K562 (cell line): ENCODE results near the gene MUC5AC. TPM values are rescaled to one million over a fixed set of nuclear protein-coding genes. Genes with fewer than 3 reads are reported as not detected.

Experiments used
- ATAC-seq: fragments of 200-7000 bp; cut with Tn5 transposase; 3 replicates; pipeline ENCODE4 v1.9.1; 2020; ENCODE audit warnings: moderate library complexity
- BruUV-seq: library from RNA; stranded (reverse); fragments of 400-500 nt; replicated peaks from 2 replicates; lab custom pipeline; 2021; lab: Mats Ljungman, UMichigan
- CTCF ChIA-PET: fragments of 300-600 bp; formaldehyde crosslinking; extraction: SDS; loops from one replicate; lab custom pipeline; 2021; ENCODE audit warnings: low intra/inter-chr PET ratio; lab: Yijun Ruan, JAX
- POLR2A ChIA-PET: fragments of 300-600, 350-650 bp; sonication (Branson Sonifier 250); formaldehyde crosslinking; extraction: SDS; loops from one replicate; lab custom pipeline; 2021; ENCODE audit warnings: antibody characterized with exemption, inconsistent platforms; lab: Yijun Ruan, JAX
- DNase-seq, 4 experiments: peaks; one replicate each; pipeline versions ENCODE4 v3.0.0 to v3.0.0-alpha.2; 2011 to 2018; ENCODE audit warnings: low spot score in 3 of 4, mixed read lengths in 3 of 4; ENCODE audit errors: extremely low read depth in 1 of 4
- FAIRE-seq: peaks from 2 replicates; lab custom pipeline; 2011; peaks lifted over from hg19 to GRCh38; lab: Jason Lieb, UNC
- H2AFZ ChIP-seq: 2 replicates; pipeline ENCODE4 v1.6.0; 2011; ENCODE audit warnings: low read depth, low read length, control low read depth, inconsistent platforms
- H3K27ac ChIP-seq: fragments of 200-600 bp; 3 replicates; pipeline ENCODE4 v1.8.0; 2011; ENCODE audit warnings: low read depth, mild to moderate bottlenecking, control low read depth, inconsistent platforms, low read length, moderate library complexity, mixed read lengths; ENCODE audit errors: extremely low read depth
- H3K27me3 ChIP-seq, 2 experiments: fragments of 300-600 bp in 1 of 2; 2 replicates in 1 of 2; 3 replicates in 1 of 2; pipeline versions ENCODE4 v1.6.0 to v1.8.0; 2011; ENCODE audit warnings: inconsistent platforms in 2 of 2, low read length in 2 of 2, mild to moderate bottlenecking in 1 of 2, mixed read lengths in 1 of 2, moderate library complexity in 1 of 2; ENCODE audit not compliant: control insufficient read depth in 2 of 2, insufficient read depth in 2 of 2
- H3K36me3 ChIP-seq: fragments of 300-600 bp; 3 replicates; pipeline ENCODE4 v1.8.0; 2011; ENCODE audit warnings: mild to moderate bottlenecking, low read length, inconsistent platforms; ENCODE audit not compliant: control insufficient read depth, insufficient read depth
- H3K4me1 ChIP-seq, 2 experiments: fragments of 200-600 bp in 1 of 2; replicated peaks in 1 of 2; 2 replicates in 1 of 2; 3 replicates in 1 of 2; pipeline versions ENCODE4 v1.5.1 to v1.8.0; 2011; ENCODE audit warnings: inconsistent platforms in 2 of 2, low read length in 2 of 2, mild to moderate bottlenecking in 1 of 2, mixed read lengths in 1 of 2, moderate library complexity in 1 of 2; ENCODE audit not compliant: control insufficient read depth in 2 of 2, insufficient read depth in 2 of 2
- H3K4me2 ChIP-seq: 2 replicates; pipeline ENCODE4 v1.6.1; 2011; ENCODE audit warnings: low read length, control low read depth, inconsistent platforms, mixed read lengths; ENCODE audit not compliant: insufficient read depth
- H3K4me3 ChIP-seq: fragments of 200-600 bp; sonication (generic), shearing (Covaris generic); 2 replicates; pipeline ENCODE4 v1.5.1; 2016; ENCODE audit warnings: control low read depth, inconsistent platforms
- H3K79me2 ChIP-seq: fragments of 200-600 bp; 3 replicates; pipeline ENCODE4 v1.8.0; 2011; ENCODE audit warnings: low read length, inconsistent platforms; ENCODE audit not compliant: control insufficient read depth, insufficient read depth
- H3K9ac ChIP-seq, 2 experiments: 2 replicates each; pipeline versions ENCODE4 v1.6.0 to v1.6.1; 2011; ENCODE audit warnings: low read depth in 2 of 2, low read length in 2 of 2, control low read depth in 1 of 2, inconsistent platforms in 1 of 2, mild to moderate bottlenecking in 1 of 2, mixed read lengths in 1 of 2; ENCODE audit not compliant: insufficient read depth in 1 of 2
- H3K9me1 ChIP-seq: one replicate; pipeline ENCODE4 v1.6.0; 2011; ENCODE audit warnings: inconsistent platforms, mild to moderate bottlenecking, low read length, moderate library complexity; ENCODE audit not compliant: control insufficient read depth, insufficient read depth
- H3K9me3 ChIP-seq: replicated peaks from 2 replicates; pipeline ENCODE4 v1.5.1; 2011; ENCODE audit warnings: low read depth, low read length, inconsistent platforms; ENCODE audit not compliant: control insufficient read depth, insufficient read depth
- H4K20me1 ChIP-seq: replicated peaks from 2 replicates; pipeline ENCODE4 v1.6.1; 2011; ENCODE audit warnings: low read length, inconsistent platforms, mixed read lengths; ENCODE audit not compliant: control insufficient read depth, insufficient read depth
- ETV1 ChIP-seq: fragments of 450-650 bp; conservative IDR thresholded peaks from 2 replicates; pipeline ENCODE4 v1.6.1; 2016; ENCODE audit warnings: missing genetic modification characterization, control low read depth, low read depth, missing compliant biosample characterization
- FOXA1 ChIP-seq: fragments of 450-650 bp; IDR thresholded peaks from 2 replicates; pipeline ENCODE4 v1.6.1; 2016; ENCODE audit warnings: mild to moderate bottlenecking, borderline replicate concordance
- FOXP1 ChIP-seq: sonication (generic); formaldehyde crosslinking; IDR thresholded peaks from 2 replicates; pipeline ENCODE4 v1.8.0; 2022; ENCODE audit warnings: mild to moderate bottlenecking, missing genetic modification reagents
- NR2F6 ChIP-seq: fragments of 450-650 bp; formaldehyde crosslinking; IDR thresholded peaks from 2 replicates; pipeline ENCODE4 v1.4.0; 2020; ENCODE audit warnings: mild to moderate bottlenecking
- U2AF1 ChIP-seq: fragments of 200-400 bp; formaldehyde crosslinking; optimal IDR thresholded peaks from 2 replicates; pipeline ENCODE3; 2017; ENCODE audit warnings: mild to moderate bottlenecking, low read depth, low read length, moderate library complexity
- ZNF668 ChIP-seq: fragments of 250-450 bp; sonication (Bioruptor Pico); IDR thresholded peaks from 2 replicates; pipeline ENCODE4 v1.8.0; 2022; ENCODE audit warnings: mild to moderate bottlenecking, inconsistent platforms
- WGBS: fragments of 100-300 bp; shearing (Covaris generic); methylation state at CpG from one replicate; pipeline ENCODE4 v1.1.6; 2016; ENCODE audit warnings: low coverage, mixed read lengths; ENCODE audit not compliant: insufficient coverage; ENCODE audit errors: missing lambda C conversion rate; 5-methylcytosine and 5-hydroxymethylcytosine counted together
- in situ Hi-C: fragments of 300-500 bp; cut with MboI; formaldehyde crosslinking; loops from 4 replicates; pipeline ENCODE4 v1.15.0; 2018; ENCODE audit warnings: inconsistent platforms, mixed read lengths
- intact Hi-C: fragments of 100-400 bp; cut with micrococcal nuclease; formaldehyde crosslinking; loops from 2 replicates; pipeline ENCODE4 v1.14.2; 2022
- polyA plus RNA-seq, 8 experiments: library from polyadenylated mRNA; depleted of rRNA in 4 of 8; stranded (reverse) in 5 of 8; unstranded in 3 of 8; fragments of >200 nt; fragmentation: Nextera tagmentation in 2 of 8; fragmentation: Illumina TruSeq in 1 of 8; extraction: Ambion mirVana in 2 of 8; extraction: Trizol in 1 of 8; gene quantifications; 2 replicates each; pipeline versions ENCODE4 v1.2.1 to v1.2.3, GENCODE V29; 2011 to 2014; ENCODE audit warnings: inconsistent platforms in 1 of 8, missing spikeins in 1 of 8
- total RNA-seq, 7 experiments: library from RNA; depleted of rRNA in 6 of 7; stranded (reverse); fragments of >200 nt in 6 of 7; fragmentation: Illumina TruSeq in 2 of 7; extraction: Trizol in 2 of 7; gene quantifications; 2 replicates each; pipeline versions ENCODE4 v1.2.1 to v1.2.3, GENCODE V29; 2011 to 2021; ENCODE audit warnings: low replicate concordance in 1 of 7
- TF ChIP-seq, protein P1 (sequence below): sonication (generic); IDR thresholded peaks from 2 replicates; pipeline ENCODE4 v1.6.1; 2016
- TF ChIP-seq, protein P2 (sequence below): fragments of 250-450 bp; sonication (Bioruptor Pico); IDR thresholded peaks from 2 replicates; pipeline ENCODE4 v1.4.0; 2020; ENCODE audit warnings: mild to moderate bottlenecking, moderate library complexity
- TF ChIP-seq, protein P3 (sequence below): fragments of 250-450 bp; sonication (Bioruptor Pico); IDR thresholded peaks from 2 replicates; pipeline ENCODE4 v1.8.0; 2022; ENCODE audit warnings: moderate library complexity, mild to moderate bottlenecking, inconsistent platforms

The MUC5AC gene
- total and polyA plus RNA-seq, 9 of the 15 experiments (the other 6 are each of a cell fraction or from before 2014, with no cell fraction given) = not detected

DNA sequence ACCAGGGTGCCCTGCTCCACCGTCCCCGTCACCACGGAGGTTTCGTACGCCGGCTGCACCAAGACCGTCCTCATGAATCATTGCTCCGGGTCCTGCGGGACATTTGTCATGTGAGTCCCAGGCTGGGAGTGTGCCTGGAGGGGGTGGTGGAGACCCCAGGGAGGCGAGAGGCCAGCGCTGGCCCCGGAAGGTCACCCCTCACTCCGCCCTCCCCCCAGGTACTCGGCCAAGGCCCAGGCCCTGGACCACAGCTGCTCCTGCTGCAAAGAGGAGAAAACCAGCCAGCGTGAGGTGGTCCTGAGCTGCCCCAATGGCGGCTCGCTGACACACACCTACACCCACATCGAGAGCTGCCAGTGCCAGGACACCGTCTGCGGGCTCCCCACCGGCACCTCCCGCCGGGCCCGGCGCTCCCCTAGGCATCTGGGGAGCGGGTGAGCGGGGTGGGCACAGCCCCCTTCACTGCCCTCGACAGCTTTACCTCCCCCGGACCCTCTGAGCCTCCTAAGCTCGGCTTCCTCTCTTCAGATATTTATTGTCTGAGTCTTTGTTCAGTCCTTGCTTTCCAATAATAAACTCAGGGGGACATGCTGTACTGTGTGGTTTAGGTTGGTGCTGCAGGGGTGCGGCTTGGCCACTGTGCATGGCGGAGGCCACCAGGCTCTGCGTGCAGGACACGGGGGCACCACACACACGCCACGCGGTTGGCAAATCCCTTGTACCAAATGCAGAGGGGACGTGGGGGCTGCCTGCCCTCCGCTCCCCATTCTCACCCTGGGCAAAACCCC lies 47.6 kb upstream of the MUC5AC start:
- no peak overlapping the region for H3K4me3 ChIP-seq

More for the DNA sequence above, 47.6 kb upstream of the MUC5AC start:
- peaks cover 0 to 25% of the 10 kb centered on the region in 2 experiments; a peak in 2 of 5 replicates for H3K27me3 ChIP-seq
- no peaks in the 10 kb centered on the region for H4K20me1 ChIP-seq
- H3K4me2 ChIP-seq = no peak overlapping the region
- H3K9me3 ChIP-seq = no peaks in the 10 kb centered on the region
- H3K36me3 ChIP-seq = no peaks in the 10 kb centered on the region
- in situ Hi-C loops (no loop called here), intact Hi-C loops (loop anchor here (10.0 kb wide), 1 partner anchor 465 kb away; the partner anchor contains the start of gene DUSP8)
- 5% methylated on average over 30 of the region's 39 CpGs for WGBS
- no peak for DNase-seq
- H3K79me2 ChIP-seq = no peaks in the 10 kb centered on the region
- BruUV-seq = no TSS peak
- no peak overlapping the region for H3K9ac ChIP-seq
- no peak overlapping the region for H2AFZ ChIP-seq
- H3K27ac ChIP-seq = no peak overlapping the region
- ChIA-PET POLR2A (no interaction called here), CTCF (no interaction called here)
- no peak for FAIRE-seq
- no peak for TF ChIP-seq ZNF668 (CRISPR knock-in tag)
- TF ChIP-seq, protein P1, sequence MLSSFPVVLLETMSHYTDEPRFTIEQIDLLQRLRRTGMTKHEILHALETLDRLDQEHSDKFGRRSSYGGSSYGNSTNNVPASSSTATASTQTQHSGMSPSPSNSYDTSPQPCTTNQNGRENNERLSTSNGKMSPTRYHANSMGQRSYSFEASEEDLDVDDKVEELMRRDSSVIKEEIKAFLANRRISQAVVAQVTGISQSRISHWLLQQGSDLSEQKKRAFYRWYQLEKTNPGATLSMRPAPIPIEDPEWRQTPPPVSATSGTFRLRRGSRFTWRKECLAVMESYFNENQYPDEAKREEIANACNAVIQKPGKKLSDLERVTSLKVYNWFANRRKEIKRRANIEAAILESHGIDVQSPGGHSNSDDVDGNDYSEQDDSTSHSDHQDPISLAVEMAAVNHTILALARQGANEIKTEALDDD = no peak
- TF ChIP-seq, protein P2, sequence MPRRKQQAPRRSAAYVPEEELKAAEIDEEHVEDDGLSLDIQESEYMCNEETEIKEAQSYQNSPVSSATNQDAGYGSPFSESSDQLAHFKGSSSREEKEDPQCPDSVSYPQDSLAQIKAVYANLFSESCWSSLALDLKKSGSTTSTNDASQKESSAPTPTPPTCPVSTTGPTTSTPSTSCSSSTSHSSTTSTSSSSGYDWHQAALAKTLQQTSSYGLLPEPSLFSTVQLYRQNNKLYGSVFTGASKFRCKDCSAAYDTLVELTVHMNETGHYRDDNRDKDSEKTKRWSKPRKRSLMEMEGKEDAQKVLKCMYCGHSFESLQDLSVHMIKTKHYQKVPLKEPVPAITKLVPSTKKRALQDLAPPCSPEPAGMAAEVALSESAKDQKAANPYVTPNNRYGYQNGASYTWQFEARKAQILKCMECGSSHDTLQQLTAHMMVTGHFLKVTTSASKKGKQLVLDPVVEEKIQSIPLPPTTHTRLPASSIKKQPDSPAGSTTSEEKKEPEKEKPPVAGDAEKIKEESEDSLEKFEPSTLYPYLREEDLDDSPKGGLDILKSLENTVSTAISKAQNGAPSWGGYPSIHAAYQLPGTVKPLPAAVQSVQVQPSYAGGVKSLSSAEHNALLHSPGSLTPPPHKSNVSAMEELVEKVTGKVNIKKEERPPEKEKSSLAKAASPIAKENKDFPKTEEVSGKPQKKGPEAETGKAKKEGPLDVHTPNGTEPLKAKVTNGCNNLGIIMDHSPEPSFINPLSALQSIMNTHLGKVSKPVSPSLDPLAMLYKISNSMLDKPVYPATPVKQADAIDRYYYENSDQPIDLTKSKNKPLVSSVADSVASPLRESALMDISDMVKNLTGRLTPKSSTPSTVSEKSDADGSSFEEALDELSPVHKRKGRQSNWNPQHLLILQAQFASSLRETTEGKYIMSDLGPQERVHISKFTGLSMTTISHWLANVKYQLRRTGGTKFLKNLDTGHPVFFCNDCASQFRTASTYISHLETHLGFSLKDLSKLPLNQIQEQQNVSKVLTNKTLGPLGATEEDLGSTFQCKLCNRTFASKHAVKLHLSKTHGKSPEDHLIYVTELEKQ (CRISPR knock-in tag) = no peak
- no peak for TF ChIP-seq NR2F6 (CRISPR knock-in tag)
- no peak for TF ChIP-seq FOXA1
- no peak for TF ChIP-seq ETV1 (tag)
- TF ChIP-seq, protein P3, sequence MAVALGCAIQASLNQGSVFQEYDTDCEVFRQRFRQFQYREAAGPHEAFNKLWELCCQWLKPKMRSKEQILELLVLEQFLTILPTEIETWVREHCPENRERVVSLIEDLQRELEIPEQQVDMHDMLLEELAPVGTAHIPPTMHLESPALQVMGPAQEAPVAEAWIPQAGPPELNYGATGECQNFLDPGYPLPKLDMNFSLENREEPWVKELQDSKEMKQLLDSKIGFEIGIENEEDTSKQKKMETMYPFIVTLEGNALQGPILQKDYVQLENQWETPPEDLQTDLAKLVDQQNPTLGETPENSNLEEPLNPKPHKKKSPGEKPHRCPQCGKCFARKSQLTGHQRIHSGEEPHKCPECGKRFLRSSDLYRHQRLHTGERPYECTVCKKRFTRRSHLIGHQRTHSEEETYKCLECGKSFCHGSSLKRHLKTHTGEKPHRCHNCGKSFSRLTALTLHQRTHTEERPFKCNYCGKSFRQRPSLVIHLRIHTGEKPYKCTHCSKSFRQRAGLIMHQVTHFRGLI (CRISPR knock-in tag) = no peak
- no peak for TF ChIP-seq FOXP1 (CRISPR knock-in tag)
- TF ChIP-seq U2AF1 = no peak
- peaks cover 0 to 26% of the 10 kb centered on the region in 2 experiments; a peak in 1 of 5 replicates for H3K4me1 ChIP-seq
- H3K9me1 ChIP-seq = no peaks in the 10 kb centered on the region
- ATAC-seq = no peak
